ENCODE data around the gene ST14. TPM values are rescaled to one million over a fixed set of nuclear protein-coding genes. Genes with fewer than 3 reads are reported as not detected.
"Not testable (repeated sequence)": the region's sequence is repeated elsewhere in the genome, so short reads cannot be mapped to it uniquely, and the experiment has no call there.

Gene ST14
- total and polyA plus RNA-seq, 2 donors = 9.5 to 13.4 TPM

DNA sequence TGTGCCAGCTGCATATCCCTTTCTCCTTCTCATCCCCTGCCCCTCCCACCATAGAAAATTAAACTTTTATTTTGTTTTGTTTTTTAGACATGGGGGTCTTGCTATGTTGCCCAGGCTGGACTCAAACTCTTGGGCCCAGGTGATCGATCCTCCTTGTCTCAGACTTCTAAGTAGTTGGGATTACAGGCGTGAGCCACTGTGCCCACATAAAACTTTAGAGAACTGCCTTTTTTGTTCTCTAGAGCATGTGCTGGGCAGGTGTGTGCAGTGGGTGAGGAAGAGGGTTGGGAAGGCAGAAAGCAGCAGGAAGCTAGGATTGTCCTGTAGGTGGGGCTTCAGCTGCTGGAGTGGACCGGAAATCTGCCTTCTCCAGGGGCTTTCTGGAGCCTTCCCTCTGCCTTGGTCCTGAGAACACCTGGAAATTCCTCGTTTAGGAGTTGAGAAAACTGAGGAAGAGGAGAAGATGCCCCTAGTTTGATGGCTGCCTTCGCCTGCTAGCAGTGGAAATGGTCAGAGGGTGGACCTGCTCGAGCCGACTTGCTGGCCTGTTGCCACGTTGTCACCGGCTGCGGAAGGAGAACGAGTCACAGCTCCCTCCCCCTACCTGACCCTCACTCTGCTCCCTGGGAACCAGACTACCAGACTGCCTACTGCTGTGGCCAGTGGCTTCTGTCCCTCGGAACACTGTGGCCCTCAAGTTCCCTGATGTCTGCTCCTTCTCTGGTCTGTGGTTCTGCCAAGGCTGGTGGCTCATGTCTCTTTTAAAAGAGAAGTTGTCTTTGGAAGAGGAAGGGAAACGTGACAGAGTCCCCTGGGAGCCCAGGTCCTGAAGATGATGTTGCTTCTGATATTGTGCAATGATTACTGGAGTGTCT, 4.0 kb downstream of the ST14 start:
- no peaks in the 10 kb centered on the region for H3K4me1 ChIP-seq (ENCODE audit: insufficient read depth)
- no peak for DNase-seq (ENCODE audit: extremely low spot score)
- H3K36me3 ChIP-seq (ENCODE audit: insufficient read depth) = no peaks in the 10 kb centered on the region
- H3K27ac ChIP-seq (ENCODE audit: low read depth) = no peak overlapping the region
- H3K4me3 ChIP-seq (ENCODE audit: low read depth, low read length) = no peak overlapping the region
- 51% methylated on average over 13 of the region's 13 CpGs for WGBS

DNA sequence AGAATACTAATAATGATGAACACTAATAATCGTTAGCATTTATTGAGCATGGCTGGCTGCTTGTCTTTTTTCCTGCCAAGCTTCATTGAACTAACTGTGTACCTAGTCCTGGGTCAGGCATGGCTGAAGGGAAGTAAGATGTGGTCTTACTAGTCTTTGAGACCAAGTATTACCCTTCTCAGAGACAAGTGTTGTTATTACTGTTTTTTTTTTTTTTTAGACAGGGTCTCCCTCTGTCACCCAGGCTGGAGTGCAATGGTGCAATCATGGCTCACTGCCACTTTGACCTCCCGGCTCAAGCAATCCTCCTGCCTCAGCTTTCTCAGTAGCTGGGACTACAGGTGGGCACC, 4.6 kb downstream of the ST14 start:
- no peaks in the 10 kb centered on the region for H3K4me1 ChIP-seq (ENCODE audit: insufficient read depth)
- no peak overlapping the region for H3K27ac ChIP-seq (ENCODE audit: low read depth)
- no peaks in the 10 kb centered on the region for H3K36me3 ChIP-seq (ENCODE audit: insufficient read depth)
- 86% methylated on average over 2 of the region's 2 CpGs for WGBS
- DNase-seq (ENCODE audit: extremely low spot score) = no peak
- H3K4me3 ChIP-seq (ENCODE audit: low read depth, low read length) = no peak overlapping the region

DNA sequence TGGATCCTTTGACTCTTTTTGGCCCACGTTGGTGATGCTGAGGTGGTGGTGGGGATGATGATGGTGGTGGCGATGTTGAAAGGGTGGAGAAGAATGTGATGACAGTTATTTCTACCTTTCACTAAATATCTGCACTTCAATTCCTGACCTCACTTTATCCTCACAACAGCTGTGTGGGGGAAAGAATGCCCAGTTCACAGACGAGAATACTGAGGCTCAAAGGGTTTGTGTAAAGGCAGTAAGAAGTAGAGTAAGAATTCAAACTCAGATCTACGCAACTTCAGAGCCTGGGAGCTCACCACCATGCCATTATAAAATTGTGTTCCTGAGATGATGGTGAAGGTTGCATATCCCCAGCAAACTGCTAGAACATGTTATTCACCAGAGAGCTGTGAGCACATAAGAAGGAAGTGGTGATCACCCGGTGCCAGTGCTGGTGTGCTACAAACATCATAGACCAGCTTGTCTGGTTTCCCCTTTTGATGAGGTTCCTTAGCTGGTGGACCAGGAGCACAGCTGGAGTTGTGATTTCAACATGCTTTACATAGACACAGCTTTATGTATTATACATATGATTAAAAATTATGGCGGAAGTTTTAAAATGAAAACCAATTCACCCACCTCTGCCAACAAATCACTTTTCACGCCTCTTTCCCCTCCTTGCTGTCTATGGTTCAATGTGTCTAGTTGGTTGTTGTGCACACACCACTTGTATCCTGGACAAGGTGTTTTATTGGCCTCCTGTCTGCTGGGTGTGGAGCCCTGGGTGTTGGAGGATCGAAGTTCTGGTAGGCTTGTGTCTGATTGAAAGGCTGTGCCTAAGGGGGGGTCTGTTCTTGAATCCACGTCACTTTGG, 6.2 kb downstream of the ST14 start:
- DNase-seq (ENCODE audit: extremely low spot score) = no peak
- no peak overlapping the region for H3K27ac ChIP-seq (ENCODE audit: low read depth)
- no peaks in the 10 kb centered on the region for H3K36me3 ChIP-seq (ENCODE audit: insufficient read depth)
- H3K4me3 ChIP-seq (ENCODE audit: low read depth, low read length) = no peak overlapping the region
- 82% methylated on average over 9 of the region's 9 CpGs for WGBS
- no peaks in the 10 kb centered on the region for H3K4me1 ChIP-seq (ENCODE audit: insufficient read depth)

DNA sequence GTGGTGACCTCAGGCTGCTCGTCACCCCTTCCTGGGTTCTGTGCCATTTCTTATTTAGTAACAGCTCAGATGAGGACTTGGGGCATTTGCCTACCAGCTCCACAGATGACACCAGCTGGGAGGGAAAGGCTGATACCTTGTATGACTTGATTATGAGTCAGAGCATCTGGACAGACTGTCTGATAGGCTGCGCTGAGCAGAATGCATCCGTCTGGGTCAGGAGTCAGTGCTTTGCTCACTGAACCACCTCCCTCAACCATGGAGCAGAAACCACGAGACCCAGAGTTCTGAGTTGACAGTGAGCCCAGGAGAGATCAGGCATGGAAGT, 6.8 kb downstream of the ST14 start:
- no peak for DNase-seq (ENCODE audit: extremely low spot score)
- no peak overlapping the region for H3K27ac ChIP-seq (ENCODE audit: low read depth)
- WGBS = 47% methylated on average over 4 of the region's 4 CpGs
- no peaks in the 10 kb centered on the region for H3K36me3 ChIP-seq (ENCODE audit: insufficient read depth)
- H3K4me3 ChIP-seq (ENCODE audit: low read depth, low read length) = no peak overlapping the region
- no peaks in the 10 kb centered on the region for H3K4me1 ChIP-seq (ENCODE audit: insufficient read depth)

DNA sequence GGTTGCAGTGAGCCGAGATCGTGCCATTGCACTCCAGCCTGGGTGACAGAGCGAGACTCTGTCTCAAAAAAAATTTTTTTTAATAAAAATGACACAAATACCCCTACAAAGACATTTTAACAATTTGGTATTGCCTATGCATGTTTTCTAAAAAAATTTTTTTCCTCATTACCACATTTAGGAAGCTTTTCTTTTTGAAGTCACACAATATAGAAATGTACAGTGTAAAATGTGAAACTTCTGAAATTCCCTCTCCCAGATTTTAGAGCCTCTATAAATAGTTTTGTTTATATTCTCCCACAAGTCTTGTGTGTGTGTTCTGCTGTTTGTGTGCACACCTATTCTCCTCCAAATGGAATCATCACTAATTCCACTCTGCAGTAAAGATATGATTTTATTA, 7.6 kb downstream of the ST14 start:
- no peaks in the 10 kb centered on the region for H3K36me3 ChIP-seq (ENCODE audit: insufficient read depth)
- no peak overlapping the region for H3K4me3 ChIP-seq (ENCODE audit: low read depth, low read length)
- 98% methylated on average over 3 of the region's 3 CpGs for WGBS
- no peak for DNase-seq (ENCODE audit: extremely low spot score)
- H3K4me1 ChIP-seq (ENCODE audit: insufficient read depth) = no peaks in the 10 kb centered on the region
- no peak overlapping the region for H3K27ac ChIP-seq (ENCODE audit: low read depth)

DNA sequence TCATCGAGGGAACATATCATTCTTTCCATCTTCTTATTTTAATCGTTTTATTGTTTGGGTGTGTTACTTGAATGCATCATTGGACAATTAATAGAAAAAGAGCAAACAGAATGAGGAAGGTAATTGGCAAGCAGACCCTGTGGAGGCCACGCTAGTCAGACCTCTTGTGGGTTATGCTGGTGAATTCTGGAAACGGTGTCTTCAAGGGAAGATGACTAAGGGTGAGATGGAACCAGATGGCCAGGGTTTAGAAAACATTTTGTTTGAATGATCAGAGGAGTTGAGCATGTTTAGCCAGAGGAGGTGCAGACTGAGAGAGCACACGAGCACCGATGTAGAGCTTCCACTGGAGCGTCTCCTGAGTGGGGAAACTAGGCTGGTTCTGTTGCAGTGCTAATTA, 8.5 kb downstream of the ST14 start:
- Histone ChIP-seq H3K4me1 (ENCODE audit: insufficient read depth) (no peaks in the 10 kb centered on the region), H3K27ac (ENCODE audit: low read depth) (no peak overlapping the region), H3K36me3 (ENCODE audit: insufficient read depth) (no peaks in the 10 kb centered on the region), H3K4me3 (ENCODE audit: low read depth, low read length) (no peak overlapping the region)
- whole genome bisulfite sequencing = 90% methylated on average over 7 of the region's 7 CpGs
- no peak for DNase-seq (ENCODE audit: extremely low spot score)

DNA sequence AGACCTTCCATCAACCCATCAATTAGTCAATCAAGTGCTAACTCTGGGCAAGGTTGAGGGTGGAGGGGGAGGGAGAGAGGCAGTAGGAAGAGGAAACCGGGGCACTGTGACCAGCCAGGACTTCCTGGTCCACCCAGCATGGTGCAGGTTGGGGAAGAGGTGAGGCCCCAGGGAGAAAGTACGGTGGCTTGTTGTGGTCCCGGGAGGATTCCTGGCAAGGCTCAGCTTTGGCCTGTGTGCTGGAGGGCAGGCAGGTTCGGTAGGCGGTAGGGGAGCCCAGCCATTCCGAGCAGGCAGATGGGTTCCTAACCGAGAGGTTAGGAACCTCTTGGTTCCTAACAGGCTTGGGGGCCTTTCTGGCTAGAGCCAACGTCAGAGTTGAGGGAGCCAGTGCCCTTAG, 10.8 kb downstream of the ST14 start:
- no peaks in the 10 kb centered on the region for H3K36me3 ChIP-seq (ENCODE audit: insufficient read depth)
- H3K4me3 ChIP-seq (ENCODE audit: low read depth, low read length) = no peak overlapping the region
- H3K27ac ChIP-seq (ENCODE audit: low read depth) = no peak overlapping the region
- 87% methylated on average over 8 of the region's 8 CpGs for WGBS
- no peak for DNase-seq (ENCODE audit: extremely low spot score)
- no peaks in the 10 kb centered on the region for H3K4me1 ChIP-seq (ENCODE audit: insufficient read depth)

DNA sequence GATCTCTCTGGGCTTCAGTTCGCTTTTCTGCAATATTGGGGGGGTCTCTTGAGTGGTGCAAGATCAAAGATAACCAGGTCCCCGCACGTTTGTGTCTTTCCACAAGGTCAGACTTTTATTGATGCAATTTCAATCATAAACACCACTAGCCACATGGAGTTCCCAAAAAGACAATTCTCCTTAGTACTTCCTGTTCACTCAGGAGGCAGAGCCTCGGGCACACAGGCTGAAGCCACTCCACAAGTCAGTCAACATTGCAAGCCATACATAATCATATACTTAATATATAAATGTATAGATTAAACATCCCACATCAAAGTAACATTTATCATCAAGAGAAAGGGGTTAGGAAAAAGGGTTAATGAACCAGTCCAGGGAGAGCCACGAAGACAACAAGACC, 12.0 kb downstream of the ST14 start:
- no peak overlapping the region for H3K27ac ChIP-seq (ENCODE audit: low read depth)
- 46% methylated on average over 5 of the region's 5 CpGs for WGBS
- no peak overlapping the region for H3K4me3 ChIP-seq (ENCODE audit: low read depth, low read length)
- H3K36me3 ChIP-seq (ENCODE audit: insufficient read depth) = no peaks in the 10 kb centered on the region
- H3K4me1 ChIP-seq (ENCODE audit: insufficient read depth) = no peaks in the 10 kb centered on the region
- DNase-seq (ENCODE audit: extremely low spot score) = no peak

DNA sequence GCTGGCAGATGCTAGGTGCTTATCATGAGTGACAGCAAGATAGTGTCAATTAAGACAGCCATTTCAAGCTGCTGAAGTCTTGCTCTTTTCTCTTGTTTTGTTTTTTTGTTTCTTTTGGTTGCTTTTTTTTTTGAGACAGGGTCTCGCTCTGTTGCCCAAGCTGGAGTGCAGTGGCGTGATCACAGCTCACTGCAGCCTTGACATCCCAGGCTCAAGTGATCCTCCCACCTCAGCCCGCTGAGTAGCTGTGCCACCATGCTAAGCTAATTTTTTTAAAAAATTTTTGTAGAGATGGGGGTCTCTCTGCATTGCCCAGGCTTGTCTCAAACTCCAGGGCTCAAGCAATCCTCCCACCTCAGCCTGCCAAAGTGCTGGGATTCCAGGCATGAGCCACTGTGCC, 12.4 kb downstream of the ST14 start:
- not testable (repeated sequence) for H3K36me3 ChIP-seq (ENCODE audit: insufficient read depth); DNase-seq (ENCODE audit: extremely low spot score); H3K4me1 ChIP-seq (ENCODE audit: insufficient read depth); H3K27ac ChIP-seq (ENCODE audit: low read depth); H3K4me3 ChIP-seq (ENCODE audit: low read depth, low read length)
- 77% methylated on average over 3 of the region's 3 CpGs for WGBS

DNA sequence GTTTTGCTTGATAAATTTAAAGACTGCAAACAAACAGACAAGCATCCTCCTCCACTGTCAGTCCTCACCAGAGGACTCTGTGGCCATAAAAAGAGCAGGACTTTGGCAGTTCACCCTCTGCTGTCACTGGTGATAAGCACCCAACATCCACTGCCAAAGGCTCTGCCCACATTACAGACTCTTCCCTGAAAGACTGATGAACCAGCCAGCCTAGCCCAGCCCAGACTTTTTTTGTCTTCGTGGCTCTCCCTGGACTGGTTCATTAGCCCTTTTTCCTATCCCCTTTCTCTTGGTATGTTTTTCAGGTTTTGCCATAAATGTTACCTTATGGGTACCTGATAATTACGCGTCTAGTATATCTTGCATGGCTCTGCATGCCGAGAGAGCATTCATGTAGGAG, 15.1 kb downstream of the ST14 start:
- Histone ChIP-seq H3K4me3 (ENCODE audit: low read depth, low read length) (no peak overlapping the region), H3K27ac (ENCODE audit: low read depth) (no peak overlapping the region), H3K36me3 (ENCODE audit: insufficient read depth) (no peaks in the 10 kb centered on the region), H3K4me1 (ENCODE audit: insufficient read depth) (no peaks in the 10 kb centered on the region)
- 96% methylated on average over 4 of the region's 4 CpGs for WGBS
- no peak for DNase-seq (ENCODE audit: extremely low spot score)

DNA sequence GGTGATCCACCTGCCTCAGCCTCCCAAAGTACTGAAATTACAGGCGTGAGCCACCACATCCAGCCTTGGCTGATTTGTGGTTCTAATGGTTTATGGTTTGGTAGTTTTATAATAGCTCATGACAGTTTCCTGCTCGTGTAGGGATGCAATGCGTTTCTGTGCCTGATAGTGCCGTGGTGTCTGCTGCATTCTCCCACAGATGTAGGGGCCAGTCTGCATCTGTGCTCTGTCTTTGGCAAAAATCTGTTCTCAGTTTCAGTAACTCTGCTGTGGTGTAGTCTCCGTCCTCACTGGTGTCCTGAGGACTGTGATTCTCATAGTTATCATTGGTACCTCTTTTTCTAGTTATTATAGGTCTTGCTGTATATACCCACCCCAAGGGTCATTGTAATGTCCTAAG, 16.3 kb downstream of the ST14 start:
- Histone ChIP-seq H3K36me3 (ENCODE audit: insufficient read depth) (no peaks in the 10 kb centered on the region), H3K4me1 (ENCODE audit: insufficient read depth) (no peaks in the 10 kb centered on the region), H3K27ac (ENCODE audit: low read depth) (no peak overlapping the region), H3K4me3 (ENCODE audit: low read depth, low read length) (no peak overlapping the region)
- no peak for DNase-seq (ENCODE audit: extremely low spot score)
- 76% methylated on average over 5 of the region's 5 CpGs for WGBS

DNA sequence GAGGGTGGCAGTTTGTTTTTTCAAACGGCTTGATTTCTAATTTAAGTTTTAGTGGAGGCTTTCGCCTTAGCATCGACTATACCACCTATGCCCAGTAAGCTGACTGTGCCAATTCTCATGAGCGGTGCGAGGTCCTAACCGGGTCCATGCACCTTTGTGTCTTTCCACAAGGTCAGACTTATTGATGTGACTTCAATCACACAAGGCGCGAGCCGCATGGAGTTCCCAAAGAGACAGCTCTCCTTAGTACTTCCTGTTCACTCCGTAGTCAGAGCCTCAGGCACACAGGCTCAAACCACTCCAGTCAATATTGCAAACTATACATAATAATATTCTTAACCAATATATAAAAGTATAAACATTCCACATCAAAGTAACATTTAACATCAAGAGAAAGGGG, 18.2 kb downstream of the ST14 start:
- WGBS = 92% methylated on average over 10 of the region's 10 CpGs

DNA sequence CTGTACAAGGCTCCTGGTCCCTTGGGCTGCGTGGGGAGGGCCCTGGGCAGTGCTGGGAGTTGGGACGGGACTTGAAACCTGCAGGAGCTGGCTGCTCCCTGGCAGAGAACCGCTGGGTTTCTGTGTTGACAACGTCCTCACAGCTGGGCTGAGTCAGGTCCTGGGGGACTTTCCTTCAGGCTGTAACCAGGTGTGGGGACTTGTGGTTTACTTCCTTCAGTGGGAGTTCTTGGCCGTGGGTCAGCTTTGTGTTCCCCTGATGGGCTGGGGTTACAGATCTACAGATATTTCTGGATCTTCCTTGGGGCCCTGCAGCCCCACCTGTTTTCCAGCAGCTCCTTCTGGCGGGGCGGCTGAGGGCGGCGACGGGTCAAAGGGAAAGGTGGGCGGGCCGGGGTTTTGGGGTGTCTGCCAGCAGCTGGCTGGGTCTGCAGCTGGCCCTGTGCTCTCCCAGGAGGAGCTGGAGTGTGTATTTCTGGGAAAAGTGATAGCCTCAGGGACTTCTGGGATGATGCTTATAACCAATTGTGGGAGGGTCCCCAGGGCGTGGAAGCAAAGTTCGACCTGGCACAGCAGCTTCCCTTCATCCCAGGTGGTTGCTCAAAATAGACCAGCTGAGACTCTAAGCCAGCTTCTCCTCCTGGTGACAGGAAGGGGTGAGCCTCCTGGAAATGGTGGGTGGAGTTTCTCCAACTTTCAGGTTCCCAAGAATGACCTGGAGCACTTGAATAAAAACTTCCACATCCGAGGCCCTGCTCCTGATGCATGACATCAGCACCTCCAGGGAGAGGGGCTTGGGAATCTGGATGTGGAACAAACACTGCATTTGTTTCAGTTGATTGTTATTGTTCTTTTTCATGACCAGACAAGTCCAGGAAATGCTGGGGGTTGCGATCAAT, 19.1 kb downstream of the ST14 start:
- Histone ChIP-seq H3K4me3 (ENCODE audit: low read depth, low read length) (no peak overlapping the region), H3K4me1 (ENCODE audit: insufficient read depth) (no peaks in the 10 kb centered on the region), H3K36me3 (ENCODE audit: insufficient read depth) (no peaks in the 10 kb centered on the region), H3K27ac (ENCODE audit: low read depth) (no peak overlapping the region)
- WGBS = 56% methylated on average over 16 of the region's 16 CpGs
- no peak for DNase-seq (ENCODE audit: extremely low spot score)

More for the DNA sequence above, 18.2 kb downstream of the ST14 start:
- DNase-seq (ENCODE audit: extremely low spot score) = no peak
- no peak overlapping the region for H3K4me3 ChIP-seq (ENCODE audit: low read depth, low read length)
- no peaks in the 10 kb centered on the region for H3K36me3 ChIP-seq (ENCODE audit: insufficient read depth)
- H3K4me1 ChIP-seq (ENCODE audit: insufficient read depth) = no peaks in the 10 kb centered on the region
- no peak overlapping the region for H3K27ac ChIP-seq (ENCODE audit: low read depth)

Measured in urinary bladder (tissue), 4 donors.